Fibroblast of skin of scalp (primary cell): ENCODE results near the gene UBE2E2.
A peak's percentile ranks its signal among the peaks of the same experiment; 100 is the strongest.

ENCODE experiments used
- DNase-seq: peaks from one replicate; pipeline ENCODE4 v3.0.0-alpha.2; 2013

The UBE2E2 gene

DNA sequence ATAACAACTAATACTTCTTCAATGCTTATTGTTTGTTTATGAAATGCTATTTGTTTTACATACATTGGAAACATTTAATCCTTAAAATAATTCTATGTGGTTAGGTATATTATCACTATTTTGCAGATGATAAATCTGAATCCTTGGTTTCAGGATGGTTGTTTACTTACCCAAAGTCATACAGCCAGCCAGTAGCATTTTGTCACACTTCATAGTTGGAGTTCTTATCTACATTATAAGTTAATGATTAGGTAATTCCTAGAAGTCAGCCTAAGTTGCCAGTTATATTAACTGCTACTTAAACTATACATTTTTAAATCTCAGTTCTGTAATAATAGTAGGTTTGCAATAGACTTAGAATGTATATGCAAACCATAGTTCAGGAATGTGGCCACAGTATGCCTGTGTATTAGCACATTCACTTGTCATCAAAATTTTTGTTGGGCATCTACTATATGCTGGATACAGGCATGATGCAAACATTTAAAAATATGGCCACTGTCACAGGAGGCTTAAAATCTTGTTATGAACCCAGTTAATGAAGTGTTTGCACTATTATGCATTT is 187.9 kb downstream of the UBE2E2 start:
- no peak for DNase-seq

DNA sequence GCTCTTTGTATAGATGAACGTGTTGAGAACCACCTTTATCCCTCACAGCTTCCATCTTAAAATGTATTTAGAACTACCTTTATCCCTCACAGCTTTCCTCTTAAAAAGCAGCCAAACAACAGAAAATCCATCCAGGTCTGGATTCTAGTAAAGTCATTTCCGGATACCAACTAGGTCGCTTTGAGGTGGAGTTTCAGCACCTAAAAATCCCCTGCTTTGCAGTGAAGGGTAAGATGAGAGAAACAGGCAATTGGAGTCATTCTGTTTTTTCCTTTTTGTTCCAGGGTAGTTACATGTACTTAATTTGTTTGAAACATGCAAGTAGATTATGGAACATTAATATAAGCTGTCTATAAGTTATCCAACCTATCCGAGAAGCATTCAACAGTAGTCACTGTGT is 192.0 kb downstream of the UBE2E2 start:
- no peak for DNase-seq

- no peak for DNase-seq
Measured at GRCh38 chr3:23396746-23397145, 193.6 kb downstream of the UBE2E2 start.

- no peak for DNase-seq
Measured at GRCh38 chr3:23399221-23399620, 196.1 kb downstream of the UBE2E2 start.

- DNase-seq: no peak
Measured at GRCh38 chr3:23402728-23403492, 199.8 kb downstream of the UBE2E2 start.

DNA sequence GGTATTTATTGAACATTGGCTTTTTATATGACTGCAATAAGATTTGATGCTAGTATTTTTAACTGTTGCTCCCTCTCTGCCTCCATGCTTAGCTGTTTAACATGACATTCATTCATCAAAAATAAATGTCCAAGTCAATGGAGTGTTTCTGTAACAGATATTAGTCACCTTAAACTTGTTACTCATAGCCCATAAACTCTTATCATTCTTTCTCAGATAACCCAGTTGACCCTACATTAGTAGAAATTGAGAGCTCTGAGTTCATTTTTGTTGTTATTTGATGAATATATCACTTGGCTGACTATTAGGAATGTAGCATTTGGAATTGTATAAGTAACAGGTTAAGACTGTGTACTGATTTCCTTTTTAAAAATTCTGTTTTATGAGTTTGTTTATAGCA is 201.1 kb downstream of the UBE2E2 start:
- no peak for DNase-seq

DNA sequence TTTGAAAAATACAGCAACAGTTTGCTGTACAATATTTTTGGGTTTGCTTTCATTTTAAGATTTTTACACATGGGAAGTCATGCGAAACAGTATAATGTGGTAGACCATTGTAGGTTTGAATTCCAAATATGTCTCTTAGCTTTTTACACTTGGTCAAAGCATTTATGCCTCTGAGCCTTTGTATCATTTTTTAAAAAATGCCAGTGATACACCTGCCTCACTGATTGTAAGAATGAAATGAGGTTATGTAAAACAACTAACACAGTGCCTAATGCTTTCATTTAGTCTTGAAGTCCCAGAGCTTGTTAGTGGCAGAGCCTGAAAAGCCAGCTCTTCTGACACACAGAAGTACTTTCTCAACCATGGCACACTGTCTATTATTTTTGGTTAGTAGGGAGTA is 202.0 kb downstream of the UBE2E2 start:
- no peak for DNase-seq

GRCh38 chr3:23406601-23407000 is 203.5 kb downstream of the UBE2E2 start:
- DNase-seq: peak; percentile 12

GRCh38 chr3:23418026-23418425 is 214.9 kb downstream of the UBE2E2 start:
- DNase-seq: no peak

- DNase-seq: no peak
Measured at GRCh38 chr3:23421811-23422516, 218.8 kb downstream of the UBE2E2 start.

- no peak for DNase-seq
Measured at GRCh38 chr3:23422517-23422851, 219.4 kb downstream of the UBE2E2 start.

- no peak for DNase-seq
Measured at GRCh38 chr3:23425410-23425809, 222.3 kb downstream of the UBE2E2 start.

- peak; percentile 12 for DNase-seq
Measured at GRCh38 chr3:23430781-23431398, 227.8 kb downstream of the UBE2E2 start.

DNA sequence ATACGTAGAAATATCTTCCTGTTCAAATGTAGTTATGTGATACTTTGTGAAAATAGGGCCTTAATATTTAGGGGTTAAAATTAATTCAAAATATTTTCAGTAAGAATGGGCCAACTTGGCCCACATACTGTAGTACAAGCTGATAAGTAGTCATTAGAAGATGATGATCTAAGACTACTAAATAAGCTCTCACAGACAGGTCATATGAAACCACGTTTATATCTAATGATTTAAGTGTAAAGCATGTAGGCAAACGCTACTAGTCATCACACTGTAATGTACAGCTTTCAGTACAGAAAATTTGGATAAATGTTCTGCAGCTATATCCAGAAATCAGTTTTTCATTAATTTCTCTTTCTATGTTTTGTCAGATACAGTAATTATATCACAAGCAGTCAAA is 228.6 kb downstream of the UBE2E2 start:
- peak; percentile 29 for DNase-seq

DNA sequence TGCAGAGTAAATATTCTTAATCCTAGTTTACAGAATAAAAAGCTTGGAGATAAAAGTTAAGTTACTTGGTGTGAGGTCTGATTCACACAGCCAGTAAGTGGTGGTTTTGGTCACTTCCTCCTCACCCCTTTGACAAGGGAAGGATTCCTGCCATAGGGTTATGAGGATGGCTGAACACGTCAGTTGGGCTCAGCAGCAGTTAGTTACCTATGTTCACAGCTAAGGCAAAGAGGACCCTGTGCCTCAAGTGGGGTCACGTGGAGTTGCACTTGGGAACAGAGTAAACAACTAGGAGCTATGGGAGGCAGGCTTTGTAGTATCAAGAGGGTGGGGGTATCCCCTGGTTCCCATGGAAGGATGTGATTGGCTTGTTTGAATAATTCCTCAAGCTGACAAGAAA is 232.2 kb downstream of the UBE2E2 start:
- no peak for DNase-seq

DNA sequence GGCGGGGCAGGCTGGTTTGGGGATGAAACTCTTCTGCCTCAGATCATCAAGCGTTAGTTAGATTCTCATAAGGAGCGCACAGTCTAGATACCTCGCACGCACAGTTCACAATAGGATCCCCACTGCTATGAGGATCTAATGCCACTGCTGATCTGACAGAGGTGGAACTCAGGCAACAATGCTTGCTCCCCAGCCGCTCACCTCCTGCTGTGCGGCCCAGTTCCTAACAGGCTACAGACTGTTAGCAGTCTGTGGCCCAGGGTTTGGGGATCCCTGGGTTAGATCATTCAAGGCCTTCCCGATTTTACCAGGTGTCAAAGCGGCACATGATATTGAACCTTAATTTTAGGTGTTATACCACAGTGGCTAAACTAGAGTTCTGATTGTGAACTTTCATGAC is 232.8 kb downstream of the UBE2E2 start:
- DNase-seq: no peak

- DNase-seq: no peak
Measured at GRCh38 chr3:23437484-23438145, 234.5 kb downstream of the UBE2E2 start.

DNA sequence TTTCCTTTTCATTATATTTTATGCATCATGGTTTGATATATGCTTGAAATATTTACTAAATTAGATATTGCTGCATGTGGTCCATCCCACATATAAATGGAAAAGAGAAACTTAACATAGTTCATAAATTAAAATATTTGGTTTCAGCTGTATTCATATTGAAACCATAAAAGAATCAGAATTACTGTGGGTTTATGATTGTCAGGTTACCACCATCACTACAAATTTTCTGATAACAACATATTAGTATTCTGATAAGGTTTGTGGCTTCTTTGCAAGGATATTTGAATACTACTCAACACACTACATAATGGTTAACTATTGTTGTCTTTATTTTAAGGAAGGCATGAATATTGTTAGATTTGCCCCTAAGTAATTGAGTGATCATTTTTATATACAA is 235.5 kb downstream of the UBE2E2 start:
- no peak for DNase-seq

DNA sequence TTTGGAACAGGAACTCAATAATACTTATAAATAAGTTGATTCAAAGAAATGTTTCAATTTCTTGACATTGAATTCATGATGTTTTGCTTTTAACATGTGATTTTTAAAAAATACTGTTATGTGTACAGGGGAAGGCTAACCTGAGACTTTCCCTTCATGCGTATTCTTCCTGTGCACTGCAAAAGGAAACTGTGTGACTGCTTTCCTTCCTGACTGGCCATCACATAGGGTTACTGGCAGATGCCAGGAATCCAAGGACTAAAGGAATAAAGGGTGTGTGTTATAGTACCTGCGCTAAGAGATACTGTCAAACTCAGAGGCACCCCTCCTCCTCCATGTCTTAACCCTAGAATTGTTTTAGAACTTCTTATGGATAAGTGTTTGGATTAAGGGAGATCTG is 236.0 kb downstream of the UBE2E2 start:
- no peak for DNase-seq

DNA sequence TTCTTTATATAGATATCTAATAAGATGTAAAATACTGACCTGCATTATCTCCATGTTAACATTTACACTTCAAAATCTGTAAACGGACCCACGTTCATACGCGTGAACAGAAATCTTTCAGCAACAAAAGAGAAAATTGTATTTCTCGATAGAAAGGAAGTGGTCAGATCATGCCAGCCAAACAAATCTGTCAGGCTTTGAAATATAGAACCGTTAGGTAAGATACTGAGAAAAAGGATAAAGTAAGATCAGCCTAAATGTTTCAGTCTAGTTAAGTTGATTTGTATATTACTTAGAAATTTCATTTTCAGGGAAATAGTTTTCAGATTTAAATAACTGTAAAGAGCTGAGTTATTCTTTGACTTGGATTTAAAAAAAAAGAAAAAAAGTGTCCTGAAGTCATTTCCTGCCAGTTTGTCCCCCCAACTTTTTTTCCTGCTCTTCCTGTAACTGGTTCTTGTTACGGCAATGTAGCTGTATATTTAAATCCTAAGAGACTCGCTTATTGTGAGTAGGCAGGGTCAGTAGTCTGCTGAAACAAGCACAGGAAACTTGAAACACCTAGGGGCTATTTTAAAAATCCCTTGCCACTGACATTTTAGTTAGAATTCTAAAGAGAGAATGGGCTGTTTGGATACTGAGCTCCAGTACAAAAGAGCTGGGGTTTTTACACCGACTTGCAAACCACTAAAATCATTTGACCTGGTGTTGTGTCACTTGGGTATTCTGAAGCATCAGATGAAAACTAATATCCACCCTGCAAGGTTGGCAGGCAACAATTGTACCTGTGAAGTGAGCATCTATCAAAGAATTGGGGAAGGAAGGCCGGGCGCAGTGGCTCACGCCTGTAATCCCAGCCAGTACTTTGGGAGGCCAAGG is 237.5 kb downstream of the UBE2E2 start:
- DNase-seq: no peak

- peak; percentile 65 for DNase-seq
Measured at GRCh38 chr3:23442598-23443383, 239.7 kb downstream of the UBE2E2 start.
